Measurements from ENCODE around the gene SOX18.

The SOX18 gene

DNA sequence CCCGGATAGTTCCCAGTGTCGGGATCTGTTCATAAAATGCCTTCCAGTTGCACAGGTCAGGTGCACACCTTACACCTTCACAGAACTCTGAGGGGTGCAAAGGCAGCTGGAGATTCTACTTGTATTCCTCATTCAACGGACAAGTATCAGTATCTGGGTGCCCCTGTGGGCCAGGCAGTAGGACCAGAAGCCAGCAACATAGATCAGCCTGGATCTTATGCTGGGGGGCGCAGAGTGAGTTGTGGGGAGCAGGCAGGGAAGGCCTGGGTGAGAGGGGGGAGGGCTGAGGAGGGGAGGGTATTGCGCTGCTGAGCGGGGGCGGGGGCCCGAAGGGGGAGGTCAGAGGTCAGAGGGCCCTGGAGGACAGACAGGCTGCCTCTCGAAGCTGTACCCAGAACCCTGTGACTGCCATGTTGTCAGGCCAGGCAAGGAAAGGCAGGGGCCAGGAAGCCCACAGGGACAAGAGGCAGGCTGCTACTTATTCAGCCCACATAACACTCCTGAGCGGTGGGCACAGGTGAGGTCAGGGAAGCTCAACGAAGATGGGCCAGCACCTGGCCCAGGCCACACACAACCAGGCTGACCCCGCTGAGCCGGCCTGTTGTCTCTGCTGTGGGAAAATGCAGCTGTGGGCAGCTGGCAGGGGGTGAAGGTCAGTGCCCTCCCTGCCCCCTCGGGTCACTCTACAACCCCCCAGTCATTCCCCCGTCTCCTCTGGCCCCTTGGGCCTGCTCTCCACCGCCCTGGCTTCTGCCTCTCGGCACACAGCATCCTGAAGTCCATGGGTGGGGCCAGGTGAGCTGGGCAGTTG, 31.6 kb upstream of the SOX18 start:
- DNase-seq = no peak

DNA sequence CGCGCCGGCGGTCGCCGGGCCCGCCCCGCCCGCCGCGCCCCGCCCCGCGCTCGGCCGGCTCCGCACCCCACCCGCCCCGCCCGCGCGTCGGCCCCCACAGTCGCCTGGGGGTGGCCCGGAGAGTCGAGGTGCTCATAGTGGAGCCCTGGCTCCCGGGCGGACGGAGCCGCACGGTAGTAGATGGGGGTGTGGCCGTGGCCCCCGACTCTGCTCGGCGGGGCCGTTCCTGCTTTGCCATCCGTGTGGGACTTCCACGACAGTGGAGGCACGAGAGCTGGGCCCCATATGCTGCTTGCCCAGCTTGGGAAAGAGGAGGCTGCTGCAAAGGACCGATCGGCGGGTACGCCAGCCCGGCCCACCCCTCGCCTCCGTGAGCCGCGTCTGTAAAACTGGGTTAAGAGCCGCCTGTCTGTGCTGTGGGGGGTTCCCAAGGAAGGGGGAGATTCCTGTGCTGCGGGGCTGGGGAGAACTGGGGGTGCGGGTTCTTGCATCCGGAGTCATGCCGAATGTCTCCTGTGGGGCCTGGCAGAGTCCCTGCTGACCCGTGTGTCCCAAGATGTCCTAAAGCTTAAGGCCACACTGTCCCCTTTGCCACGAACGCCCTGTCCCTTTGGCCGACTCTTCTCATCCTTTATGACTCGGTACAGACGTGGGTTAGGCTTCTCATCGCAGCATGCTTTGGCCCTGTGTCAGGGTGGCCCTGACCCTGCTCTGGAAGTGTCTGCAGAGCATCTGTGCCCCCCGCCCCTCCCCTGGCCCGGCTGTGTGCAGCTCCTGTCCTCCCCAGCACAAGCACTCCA, 30.8 kb upstream of the SOX18 start, which contains the start of gene OPRL1:
OPRL1 (plus strand) TSS at position 70 of the 800 bp plus-strand sequence. CDS start 12,639 bp downstream, outside the sequence.
- peak in 3 of 56 donors; percentile 38 to 64 (median 56) for DNase-seq

DNA sequence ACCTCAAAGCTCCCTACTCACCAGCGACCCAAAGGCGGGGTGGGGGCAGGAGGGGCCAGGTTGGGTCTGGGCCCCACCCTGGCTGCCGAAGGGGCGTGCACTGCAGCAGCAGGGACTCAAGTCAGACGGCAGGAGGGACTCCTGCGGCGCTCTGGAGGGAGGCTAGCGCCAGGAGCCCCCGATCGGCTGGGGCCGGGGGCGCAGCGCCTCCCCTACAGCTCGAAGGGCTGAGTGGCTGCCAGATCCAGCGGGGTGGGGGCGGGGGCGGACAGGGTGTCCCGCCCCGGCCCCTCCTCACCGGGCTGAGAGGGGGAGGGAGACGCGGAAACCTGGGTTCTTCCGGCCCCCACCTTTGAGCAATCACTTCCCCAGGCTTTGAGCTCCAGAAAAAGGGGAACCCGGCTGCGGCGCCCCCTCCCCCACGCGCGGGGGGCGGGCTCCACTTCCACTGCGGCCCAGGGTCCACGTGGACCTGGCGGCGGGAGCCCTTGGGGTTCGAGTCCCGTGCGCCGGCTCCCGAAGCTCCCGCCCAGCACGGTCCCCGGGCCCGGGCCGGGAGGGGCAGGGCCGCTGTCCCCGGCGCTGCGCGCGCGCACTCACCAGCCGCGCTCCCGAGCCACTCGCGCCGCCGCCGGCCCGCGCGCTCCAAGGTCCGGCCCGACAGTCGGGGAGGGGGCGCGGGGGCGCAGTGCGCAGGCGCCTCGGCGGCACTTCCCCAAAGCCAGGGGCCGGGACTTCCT, 30.0 kb upstream of the SOX18 start, which contains the start of gene RGS19:
RGS19 (minus strand) TSS at position 246 of the 740 bp plus-strand sequence. CDS start 2,632 bp downstream, outside the sequence.
- peak in 33 of 56 donors; percentile 26 to 78 (median 60) for DNase-seq

DNA sequence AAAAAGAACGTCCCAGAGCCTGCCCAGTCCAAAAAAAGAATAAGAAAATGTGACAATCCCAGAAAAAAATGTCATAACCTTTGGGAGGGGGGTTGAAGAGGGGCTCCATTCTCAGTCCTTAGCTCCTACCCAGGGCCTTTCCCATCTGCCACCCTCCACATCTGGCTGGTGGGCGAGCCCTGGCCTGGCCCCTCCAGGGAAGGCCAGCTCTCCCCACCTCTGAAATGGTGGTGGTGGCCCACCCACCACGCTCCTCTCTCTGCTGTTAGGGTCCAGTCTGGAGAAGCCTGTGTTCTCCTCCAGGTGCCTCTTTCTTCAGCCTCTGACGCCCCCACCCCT, 29.5 kb upstream of the SOX18 start:
- DNase-seq = no peak

DNA sequence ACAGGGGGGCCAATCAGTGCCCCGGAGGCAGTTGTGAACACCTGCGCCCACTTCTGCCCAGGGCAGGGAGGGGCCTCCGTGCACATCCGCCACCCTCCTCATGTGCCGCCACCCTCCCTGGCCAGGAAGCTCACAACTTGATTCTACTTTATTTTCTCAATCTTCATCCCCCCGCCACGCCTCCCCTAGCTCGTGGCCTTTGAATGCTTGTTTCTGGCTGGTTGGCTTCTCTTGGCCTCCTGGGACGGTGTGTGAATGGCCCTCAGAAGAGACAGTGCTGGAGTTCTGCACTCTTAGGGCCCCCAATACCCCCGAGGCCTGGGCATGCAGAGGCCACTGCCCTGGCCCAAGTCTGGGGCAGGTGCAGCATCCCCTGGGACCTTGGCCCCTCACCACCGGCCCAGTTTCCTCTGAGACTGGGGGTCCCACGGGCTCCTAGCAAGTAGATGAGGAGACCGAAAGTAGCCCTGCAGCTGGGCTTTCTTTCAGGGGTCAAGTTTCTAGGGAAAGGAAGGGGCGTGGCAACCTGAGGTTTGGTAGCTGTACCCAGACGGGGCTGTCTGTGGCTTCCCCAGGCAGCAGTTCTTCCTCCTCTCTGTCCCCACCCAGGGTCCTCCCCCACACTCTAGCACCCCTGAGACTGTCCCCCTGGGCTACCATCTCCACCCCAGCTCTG, 28.6 kb upstream of the SOX18 start:
- DNase-seq = peak in 1 of 56 donors; percentile 5

DNA sequence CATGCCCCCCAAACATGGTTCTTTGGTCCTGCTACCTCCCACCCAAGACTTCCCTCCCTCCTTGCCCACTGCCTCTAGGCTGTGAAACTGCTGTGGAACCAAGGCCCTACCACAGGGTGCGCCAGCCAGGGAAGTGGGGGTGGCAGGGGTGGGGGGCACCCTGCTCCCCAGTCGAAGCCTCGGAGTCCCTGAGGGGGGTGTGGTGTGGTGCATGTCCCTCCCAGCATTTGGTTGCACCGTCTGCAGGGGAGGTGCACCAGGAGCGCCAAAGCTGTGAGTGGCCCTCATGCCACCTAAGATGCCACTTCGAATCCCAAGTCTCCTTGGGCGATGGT, 28.1 kb upstream of the SOX18 start:
- DNase-seq = no peak

DNA sequence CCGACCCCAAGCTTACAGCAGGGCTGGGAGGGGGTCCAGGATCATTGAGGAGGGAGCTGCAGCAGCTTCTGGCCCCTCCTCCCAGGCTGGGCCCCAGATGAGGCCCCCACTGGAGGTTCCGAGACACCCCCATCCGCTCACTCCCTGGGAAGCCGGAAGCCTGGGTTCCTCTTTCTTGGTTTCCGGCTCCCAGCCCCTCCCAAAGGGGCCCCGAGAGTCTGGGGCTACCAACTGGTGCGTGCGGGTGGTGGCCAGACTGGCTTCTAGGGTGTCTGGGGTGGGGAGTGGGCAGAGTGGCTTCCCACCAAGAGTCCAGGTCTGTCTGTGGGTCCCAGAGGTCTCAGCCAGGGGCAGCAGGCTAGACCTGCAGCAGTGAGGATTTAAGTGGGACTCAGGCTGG, 27.7 kb upstream of the SOX18 start:
- DNase-seq = peak in 5 of 56 donors; percentile 7 to 35 (median 23)

DNA sequence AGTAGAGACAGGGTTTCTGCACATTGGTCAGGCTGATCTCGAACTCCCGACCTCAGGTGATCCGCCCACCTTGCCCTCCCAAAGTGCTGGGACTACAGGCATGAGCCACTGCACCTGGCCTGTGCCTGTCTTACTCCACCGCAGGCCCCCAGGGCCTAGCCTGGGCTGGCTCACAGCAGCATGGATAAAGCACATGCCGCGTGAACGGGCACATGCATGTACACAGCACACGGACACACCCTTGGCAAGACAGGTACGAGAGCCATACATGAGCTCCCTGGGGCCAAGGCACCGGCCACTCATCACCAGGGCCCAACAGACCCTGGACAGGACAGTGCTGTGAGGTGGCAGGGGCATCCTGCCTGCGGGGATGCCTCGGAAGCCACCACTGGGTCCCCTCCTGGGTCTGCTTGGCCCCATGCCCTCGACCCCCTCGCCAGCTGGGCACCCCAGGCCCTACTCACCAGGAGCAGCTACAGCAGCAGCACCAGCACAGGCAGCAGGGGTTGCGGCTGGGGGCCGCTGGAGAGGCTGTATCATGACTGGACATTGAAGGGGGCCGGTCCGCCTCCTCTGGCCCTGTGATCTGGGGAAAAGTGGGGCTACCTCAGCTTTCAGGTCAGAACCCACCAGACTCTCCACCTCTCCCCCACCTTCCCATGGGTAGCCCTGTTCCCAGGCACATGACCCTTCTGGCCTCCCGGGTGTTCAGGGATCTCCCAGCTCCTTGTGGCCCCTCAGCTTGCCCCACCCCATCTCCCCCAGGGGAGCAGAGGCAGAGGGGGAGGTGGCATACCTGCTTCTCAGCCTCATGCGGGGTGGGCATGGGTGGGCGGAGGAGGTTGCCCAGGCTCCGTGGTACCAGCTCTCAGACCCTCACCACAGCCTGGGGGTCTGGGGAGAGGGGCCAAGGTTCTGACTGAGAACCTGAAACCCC, 26.9 kb upstream of the SOX18 start:
- DNase-seq = no peak

DNA sequence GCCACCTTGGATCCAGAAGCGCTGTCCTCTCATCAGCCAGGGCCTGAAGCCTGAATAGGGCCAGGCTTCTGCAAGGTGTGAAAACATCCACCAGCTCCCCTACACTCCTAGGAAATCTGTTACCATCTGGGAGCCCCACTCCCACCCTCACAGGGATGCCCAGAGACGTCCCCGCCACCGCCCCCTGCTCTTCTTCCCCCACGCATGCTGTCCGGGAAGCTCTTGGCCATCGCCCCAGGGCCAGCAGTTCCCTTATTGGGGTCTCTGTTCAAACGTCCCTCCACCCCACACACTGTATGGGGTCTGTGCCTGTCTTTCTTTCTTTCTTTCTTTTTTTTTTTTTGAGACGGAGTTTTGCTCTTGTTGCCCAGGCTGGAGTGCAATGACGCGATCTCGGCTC, 26.1 kb upstream of the SOX18 start:
- no peak for DNase-seq

DNA sequence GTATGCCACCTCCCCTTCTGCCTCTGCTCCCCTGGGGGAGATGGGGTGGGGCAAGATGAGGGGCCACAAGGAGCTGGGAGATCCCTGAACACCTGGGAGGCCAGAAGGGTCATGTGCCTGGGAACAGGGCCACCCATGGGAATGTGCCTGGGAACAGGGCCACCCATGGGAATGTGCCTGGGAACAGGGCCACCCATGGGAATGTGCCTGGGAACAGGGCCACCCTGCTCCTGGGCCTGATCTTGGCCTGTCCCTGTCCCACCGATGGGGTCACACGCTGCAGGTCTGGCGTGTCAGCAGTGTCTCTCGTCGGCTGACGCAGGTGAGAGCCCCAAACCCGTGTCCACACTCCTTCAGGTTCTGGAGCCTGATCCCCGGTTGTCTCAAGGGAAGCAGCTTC, 25.5 kb upstream of the SOX18 start:
- no peak for DNase-seq

DNA sequence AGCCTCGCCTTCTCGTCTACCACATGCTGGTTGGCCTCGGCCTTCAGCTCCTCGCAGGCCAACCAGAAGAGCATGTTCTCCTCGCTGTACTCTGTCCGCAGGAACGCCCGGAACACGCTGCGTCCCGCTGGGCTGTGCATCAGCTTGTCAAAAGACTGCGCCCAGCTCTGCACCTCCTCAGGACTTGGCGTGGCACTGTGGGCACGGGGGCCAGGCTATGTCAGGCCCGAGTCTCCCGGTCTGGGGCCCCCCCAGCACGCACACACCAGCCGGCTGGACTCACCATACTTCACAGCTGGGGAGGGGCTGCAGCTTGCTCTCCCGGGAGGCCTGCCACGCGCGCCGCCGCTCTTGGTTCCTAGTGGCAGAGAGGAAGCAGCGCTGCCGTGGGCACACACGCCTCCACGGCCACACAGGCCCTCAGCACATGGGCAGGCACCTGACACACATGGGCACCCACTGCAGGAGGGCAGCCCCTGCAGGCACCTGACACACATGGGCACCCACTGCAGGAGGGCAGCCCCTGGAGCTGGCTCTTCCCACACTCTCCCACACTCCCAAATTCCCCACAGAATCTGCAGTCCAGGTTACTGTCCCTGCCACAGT, 24.8 kb upstream of the SOX18 start:
- no peak for DNase-seq

DNA sequence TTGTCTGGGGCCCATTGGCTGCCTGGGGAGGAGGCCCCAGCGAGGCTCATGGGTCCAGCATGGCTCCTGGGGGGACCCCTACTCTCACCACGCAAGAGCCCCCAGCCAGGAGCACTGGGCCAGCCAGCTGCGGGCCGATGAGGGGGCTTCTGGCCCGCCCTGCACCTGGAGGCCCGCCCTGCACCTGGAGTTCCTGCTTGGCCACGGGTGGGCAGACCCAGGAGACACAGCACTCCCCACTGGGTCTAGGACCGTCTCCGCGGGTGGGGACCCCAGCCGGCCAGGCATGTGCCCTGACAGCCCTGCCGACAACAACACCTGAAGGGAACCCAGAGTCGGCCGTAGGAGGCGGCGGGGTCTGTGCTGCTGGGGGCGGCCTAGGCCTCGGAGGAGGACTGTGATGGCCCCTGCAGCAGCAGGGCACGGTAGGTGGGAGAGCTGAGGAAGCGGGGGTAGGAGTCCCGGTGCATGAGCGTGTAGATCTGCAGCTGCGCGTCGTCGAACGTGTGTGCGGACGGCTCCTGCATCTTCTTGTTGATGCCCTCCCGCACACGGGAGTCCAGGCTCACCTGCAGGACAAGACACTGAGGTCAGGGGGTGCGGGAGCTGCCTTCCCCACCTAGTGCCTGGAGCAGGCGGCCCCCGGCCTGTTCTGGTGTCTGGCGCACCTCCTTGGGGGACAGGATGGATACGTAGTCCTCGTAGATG, 24.2 kb upstream of the SOX18 start:
- no peak for DNase-seq

DNA sequence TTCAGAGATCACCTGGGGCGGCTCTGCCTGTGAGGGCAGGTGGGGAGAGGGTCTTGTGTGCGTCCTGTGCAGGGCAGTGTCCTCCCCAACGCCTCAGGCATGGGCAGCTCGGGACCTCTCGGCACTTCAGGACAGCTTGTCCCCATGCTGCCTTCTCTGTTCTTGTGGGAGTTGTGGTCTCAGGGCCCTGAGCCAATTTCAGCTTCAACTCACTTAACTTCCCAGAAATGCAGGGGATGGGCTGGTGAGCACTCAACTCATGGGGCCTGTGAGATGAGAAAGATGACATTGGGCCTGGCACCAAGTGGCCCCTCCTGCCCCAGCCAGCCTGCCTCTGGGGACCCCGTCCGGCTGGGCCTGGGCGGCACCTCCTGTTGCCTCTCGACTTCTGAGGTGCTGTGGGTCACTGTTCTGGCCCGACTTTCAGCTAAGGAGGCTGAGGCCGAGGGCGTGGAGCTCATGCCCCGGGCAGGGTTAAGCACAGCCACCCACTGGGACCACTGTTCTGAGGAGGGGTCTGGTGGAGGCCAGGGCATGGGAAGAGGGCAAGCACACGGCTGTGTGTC, 23.1 kb upstream of the SOX18 start:
- no peak for DNase-seq

DNA sequence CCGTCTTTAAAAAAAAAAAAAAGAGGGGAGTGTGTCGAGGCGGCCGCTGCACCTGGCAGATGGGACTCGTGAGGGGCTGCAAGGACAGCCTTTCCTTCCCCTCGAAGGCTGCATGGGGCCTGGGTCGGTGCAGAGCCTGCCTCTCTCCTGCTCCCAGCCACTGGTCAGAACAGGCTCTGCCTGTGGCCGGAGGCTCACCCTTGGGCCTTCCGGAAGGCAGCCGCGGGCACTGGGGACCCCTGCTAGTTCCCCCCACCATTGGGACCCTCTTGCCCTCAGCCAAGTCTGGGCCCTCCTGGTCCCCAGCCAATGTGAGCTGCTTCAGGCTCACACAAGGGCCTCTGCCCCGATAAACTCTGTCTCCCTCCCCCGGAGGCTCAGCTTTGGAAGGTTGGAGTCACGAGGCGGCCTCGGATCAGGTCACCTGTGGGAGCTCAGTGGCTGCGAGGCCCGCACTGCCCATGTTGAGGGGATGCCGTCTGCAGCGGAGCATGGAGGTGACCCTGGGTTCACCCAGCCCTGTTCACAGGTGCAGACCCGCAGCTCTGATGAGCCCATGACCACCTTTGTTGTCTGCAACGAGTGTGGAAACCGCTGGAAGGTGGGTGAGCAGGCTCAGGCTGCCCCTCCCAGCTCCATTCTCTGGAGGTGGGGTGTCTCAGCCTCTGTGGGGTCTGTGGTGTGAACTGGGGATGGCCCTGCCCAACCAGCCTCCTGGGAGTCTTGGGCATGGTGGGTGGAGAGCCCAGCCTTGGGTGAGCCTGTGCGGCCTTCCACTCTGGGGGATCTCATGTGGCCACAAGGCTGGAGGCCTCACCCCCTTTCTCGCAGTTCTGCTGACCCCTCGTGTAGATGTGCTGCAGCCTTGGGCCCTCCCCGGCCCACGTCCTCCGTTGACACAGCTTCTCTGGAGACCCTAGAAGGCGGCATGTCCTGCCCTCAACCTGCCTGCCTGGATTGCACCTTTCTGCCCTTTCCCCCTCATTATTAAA, 22.2 kb upstream of the SOX18 start:
- DNase-seq = no peak

DNA sequence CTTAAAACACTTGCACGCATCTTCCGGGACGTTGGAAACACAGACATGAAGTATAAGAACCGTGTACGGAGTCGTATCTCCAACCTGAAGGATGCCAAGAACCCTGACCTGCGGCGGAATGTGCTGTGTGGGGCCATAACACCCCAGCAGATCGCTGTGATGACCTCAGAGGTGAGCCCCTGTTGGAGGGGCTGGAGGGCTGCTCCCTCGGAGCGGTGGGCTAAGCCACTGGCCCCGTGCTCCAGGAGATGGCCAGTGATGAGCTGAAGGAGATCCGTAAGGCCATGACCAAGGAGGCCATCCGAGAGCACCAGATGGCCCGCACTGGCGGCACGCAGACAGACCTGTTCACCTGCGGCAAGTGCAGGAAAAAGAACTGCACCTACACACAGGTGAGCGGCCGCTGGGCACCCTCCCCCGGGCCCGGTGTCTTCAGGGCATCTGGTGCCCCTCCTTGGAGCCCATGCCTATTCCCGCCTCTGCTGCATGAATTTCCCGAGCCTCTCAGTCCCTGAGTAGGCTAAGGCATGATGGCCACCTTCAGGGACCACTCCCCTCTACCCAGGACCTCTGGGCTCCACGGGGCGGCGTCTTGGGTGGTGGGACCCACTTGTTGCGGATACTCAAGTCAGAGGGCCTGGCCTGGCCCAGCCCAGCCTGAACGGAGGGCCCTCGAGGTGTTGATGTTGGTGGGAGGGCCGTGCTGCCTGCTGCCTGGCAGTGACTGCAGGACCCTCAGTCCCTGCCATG, 21.0 kb upstream of the SOX18 start:
- no peak for DNase-seq

DNA sequence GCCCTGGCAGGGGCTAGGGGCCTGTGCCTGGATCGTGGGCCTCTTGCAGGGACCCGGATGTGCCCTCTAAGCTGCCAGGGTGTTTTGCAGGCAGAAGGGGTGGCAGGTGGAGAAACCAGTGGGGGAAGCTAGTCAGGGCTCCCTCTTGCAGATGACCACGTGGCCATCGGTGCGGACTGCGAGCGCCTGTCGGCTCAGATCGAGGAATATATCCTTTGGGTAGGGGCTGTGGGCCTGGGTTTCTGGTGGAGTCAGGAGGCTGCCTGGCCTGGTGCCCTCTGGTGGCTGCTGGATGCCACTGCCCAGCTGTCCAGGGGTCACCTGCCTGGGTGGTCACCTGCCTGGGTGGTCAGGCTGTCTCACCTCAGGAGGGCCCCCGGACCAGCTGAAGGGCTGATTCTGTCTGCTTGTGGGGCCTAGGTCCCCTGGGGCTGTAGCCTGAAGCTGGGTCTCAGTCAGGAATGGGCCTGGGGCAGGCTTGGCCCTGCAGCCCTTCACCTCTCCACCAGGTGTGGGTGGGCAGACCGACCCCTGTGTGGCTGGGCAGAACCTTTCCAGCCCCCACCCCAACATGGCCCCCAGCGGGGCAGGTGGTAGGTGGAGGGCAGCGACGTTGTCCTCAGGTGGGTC, 20.3 kb upstream of the SOX18 start:
- no peak for DNase-seq

All from amygdala (tissue), 56 donors.